SK-N-SH treated with all-trans-retinoic acid at 6 μM for 48 hours (cell line): ENCODE data around the gene GLMP.

Source experiments
- ARNTL ChIP-seq: fragments of 450-650 bp; formaldehyde crosslinking; IDR thresholded peaks from 2 replicates; pipeline ENCODE4 v1.5.0; 2020; ENCODE audit warnings: low read depth, mild to moderate bottlenecking, moderate library complexity, borderline replicate concordance
- CSDC2 ChIP-seq: fragments of 250-450 bp; sonication (Bioruptor Pico); IDR thresholded peaks from 2 replicates; pipeline ENCODE4 v1.5.0; 2020; ENCODE audit warnings: mild to moderate bottlenecking, moderate library complexity
- CSRNP3 ChIP-seq: fragments of 250-450 bp; sonication (Bioruptor Pico); IDR thresholded peaks from 2 replicates; pipeline ENCODE4 v1.5.1; 2021; ENCODE audit warnings: mild to moderate bottlenecking, moderate library complexity
- GLIS3 ChIP-seq: fragments of 250-450 bp; sonication (Bioruptor Pico); IDR thresholded peaks from 2 replicates; pipeline ENCODE4 v1.5.0; 2020; ENCODE audit warnings: mild to moderate bottlenecking, moderate library complexity
- POU6F1 ChIP-seq: fragments of 250-450 bp; sonication (Bioruptor Pico); IDR thresholded peaks from 2 replicates; pipeline ENCODE4 v1.8.0; 2021; ENCODE audit warnings: low read depth, mild to moderate bottlenecking, moderate library complexity, borderline replicate concordance
- PPARA ChIP-seq: fragments of 250-450 bp; sonication (Bioruptor Pico); IDR thresholded peaks from 2 replicates; pipeline ENCODE4 v1.5.0; 2020; ENCODE audit warnings: mild to moderate bottlenecking, borderline replicate concordance
- TCF4 ChIP-seq: fragments of 250-450 bp; sonication (Bioruptor Pico); IDR thresholded peaks from 2 replicates; pipeline ENCODE4 v1.8.0; 2021; ENCODE audit warnings: mild to moderate bottlenecking, moderate library complexity, borderline replicate concordance
- ZC3H10 ChIP-seq: fragments of 250-450 bp; sonication (Bioruptor Pico); IDR thresholded peaks from 2 replicates; pipeline ENCODE4 v1.5.1; 2021; ENCODE audit warnings: mild to moderate bottlenecking, moderate library complexity
- ZFP30 ChIP-seq: fragments of 450-650 bp; formaldehyde crosslinking; IDR thresholded peaks from 2 replicates; pipeline ENCODE4 v1.5.0; 2022; ENCODE audit warnings: mild to moderate bottlenecking, moderate library complexity
- ZNF565 ChIP-seq: fragments of 450-650 bp; formaldehyde crosslinking; conservative IDR thresholded peaks from 2 replicates; pipeline ENCODE4 v1.5.0; 2020; ENCODE audit warnings: low read depth, mild to moderate bottlenecking, moderate library complexity
- ZNF8 ChIP-seq: fragments of 450-650 bp; formaldehyde crosslinking; IDR thresholded peaks from 2 replicates; pipeline ENCODE4 v1.5.0; 2020; ENCODE audit warnings: mild to moderate bottlenecking, moderate library complexity

- TF ChIP-seq CSRNP3 (CRISPR knock-in tag) (no peak), ARNTL (CRISPR knock-in tag) (no peak), ZNF565 (CRISPR knock-in tag) (no peak), ZFP30 (CRISPR knock-in tag) (no peak), POU6F1 (CRISPR knock-in tag) (no peak), PPARA (CRISPR knock-in tag) (no peak), CSDC2 (no peak), ZNF8 (no peak), ZC3H10 (CRISPR knock-in tag) (no peak), GLIS3 (CRISPR knock-in tag) (no peak), TCF4 (no peak)
Measured at GRCh38 chr1:156279837-156280236, 15.6 kb downstream of the GLMP start.
